Hepatocyte (in vitro differentiated cells): ENCODE results near the gene ESRP2. TPM values are rescaled to one million over a fixed set of nuclear protein-coding genes. Genes with fewer than 3 reads are reported as not detected.

Experiments used
- DNase-seq: peaks from one replicate; pipeline ENCODE4 v3.0.0-alpha.2; 2016; ENCODE audit warnings: low spot score
- H2AFZ ChIP-seq: fragments of 200-600 bp; sonication (generic); 2 replicates; pipeline ENCODE4 v1.6.0; 2016; ENCODE audit warnings: antibody characterized with exemption, mild to moderate bottlenecking
- H3K27ac ChIP-seq: fragments of 200-600 bp; sonication (generic); 2 replicates; pipeline ENCODE4 v1.5.1; 2016; ENCODE audit warnings: mild to moderate bottlenecking
- H3K27me3 ChIP-seq: fragments of 200-600 bp; sonication (generic); 2 replicates; pipeline ENCODE4 v1.6.1; 2016
- H3K36me3 ChIP-seq: fragments of 200-600 bp; sonication (generic); replicated peaks from 2 replicates; pipeline ENCODE4 v1.5.1; 2016; ENCODE audit warnings: low read depth; ENCODE audit not compliant: insufficient read depth
- H3K4me1 ChIP-seq: fragments of 200-600 bp; sonication (generic); 2 replicates; pipeline ENCODE4 v1.5.1; 2016; ENCODE audit warnings: mild to moderate bottlenecking, moderate library complexity; ENCODE audit not compliant: insufficient read depth
- H3K4me2 ChIP-seq: fragments of 200-600 bp; sonication (generic); 2 replicates; pipeline ENCODE4 v1.6.0; 2016
- H3K4me3 ChIP-seq: fragments of 200-600 bp; sonication (generic); 2 replicates; pipeline ENCODE4 v1.5.1; 2016; ENCODE audit warnings: mild to moderate bottlenecking
- H3K79me2 ChIP-seq: fragments of 200-600 bp; sonication (generic); 2 replicates; pipeline ENCODE4 v1.6.0; 2017; ENCODE audit warnings: mild to moderate bottlenecking
- H3K9me2 ChIP-seq: fragments of 200-600 bp; sonication (generic); replicated peaks from 2 replicates; pipeline ENCODE4 v1.6.0; 2017; ENCODE audit warnings: mild to moderate bottlenecking; ENCODE audit not compliant: insufficient read depth
- H3K9me3 ChIP-seq: fragments of 200-600 bp; sonication (generic); 2 replicates; pipeline ENCODE4 v1.5.1; 2016; ENCODE audit warnings: low read depth, mild to moderate bottlenecking
- H4K20me1 ChIP-seq: fragments of 200-600 bp; sonication (generic); 2 replicates; pipeline ENCODE4 v1.6.0; 2016; ENCODE audit warnings: mild to moderate bottlenecking; ENCODE audit not compliant: insufficient read depth, poor library complexity, severe bottlenecking
- CTCF ChIP-seq: fragments of 200-600 bp; sonication (generic); IDR thresholded peaks from 2 replicates; pipeline ENCODE4 v1.5.1; 2016; ENCODE audit warnings: antibody characterized with exemption, mild to moderate bottlenecking; ENCODE audit not compliant: poor library complexity
- EZH2 ChIP-seq: fragments of 200-600 bp; sonication (generic); IDR thresholded peaks from 2 replicates; pipeline ENCODE4 v1.6.1; 2016; ENCODE audit warnings: antibody characterized with exemption, mild to moderate bottlenecking, borderline replicate concordance
- EZH2phosphoT487 ChIP-seq: fragments of 200-600 bp; sonication (generic); IDR thresholded peaks from one replicate; pipeline ENCODE4 v1.6.1; 2018; ENCODE audit warnings: antibody characterized with exemption, mild to moderate bottlenecking, low read depth, moderate library complexity; ENCODE audit not compliant: unreplicated experiment, severe bottlenecking
- WGBS: methylation state at CpG from one replicate; pipeline ENCODE4 v1.1.6; 2016; ENCODE audit warnings: low lambda C conversion rate; ENCODE audit errors: missing lambda C conversion rate; 5-methylcytosine and 5-hydroxymethylcytosine counted together
- polyA plus RNA-seq: library from polyadenylated mRNA; unstranded; fragments of >200 nt; fragmentation: Nextera tagmentation; extraction: Ambion mirVana; gene quantifications from 2 replicates; pipeline ENCODE4 v1.2.1, GENCODE V29; 2016
- total RNA-seq: library from RNA; depleted of rRNA; stranded (reverse); fragments of >200 nt; gene quantifications from 2 replicates; pipeline ENCODE4 v1.2.3, GENCODE V29; 2014

ESRP2 gene
- total and polyA plus RNA-seq, 2 experiments from 2014 or later, result 39.5 to 52.4 TPM

- Histone ChIP-seq H3K4me3 (no peak overlapping the region), H3K9me2 (no peaks in the 10 kb centered on the region), H3K4me1 (no peaks in the 10 kb centered on the region), H3K27me3 (no peaks in the 10 kb centered on the region), H4K20me1 (no peaks in the 10 kb centered on the region), H3K27ac (no peak overlapping the region), H3K9me3 (no peaks in the 10 kb centered on the region), H3K4me2 (no peak overlapping the region), H2AFZ (no peak overlapping the region), H3K79me2 (no peaks in the 10 kb centered on the region), H3K36me3 (no peaks in the 10 kb centered on the region)
- TF ChIP-seq CTCF, result no peak
- TF ChIP-seq EZH2phosphoT487, result no peak
- TF ChIP-seq EZH2, result no peak
- DNase-seq, result no peak
- 97% methylated on average over 9 of the region's 10 CpGs for WGBS
These were observed 47.8 kb downstream of the ESRP2 start for GRCh38 chr16:68188170-68188569.

- Histone ChIP-seq H3K79me2 (no peaks in the 10 kb centered on the region), H3K9me2 (no peaks in the 10 kb centered on the region), H3K27me3 (no peaks in the 10 kb centered on the region), H4K20me1 (no peaks in the 10 kb centered on the region), H3K4me2 (no peak overlapping the region), H3K9me3 (no peaks in the 10 kb centered on the region), H3K4me3 (no peak overlapping the region), H3K4me1 (no peaks in the 10 kb centered on the region), H3K27ac (no peak overlapping the region), H2AFZ (no peak overlapping the region), H3K36me3 (no peaks in the 10 kb centered on the region)
- 100% methylated on average over 2 of the region's 2 CpGs for WGBS
- no peak for TF ChIP-seq EZH2phosphoT487
- no peak for TF ChIP-seq EZH2
- TF ChIP-seq CTCF, result no peak
- DNase-seq, result no peak
These were observed 48.4 kb downstream of the ESRP2 start for GRCh38 chr16:68187505-68187904.

- H3K79me2 ChIP-seq, result no peaks in the 10 kb centered on the region
- DNase-seq, result no peak
- H3K4me1 ChIP-seq, result no peaks in the 10 kb centered on the region
- H4K20me1 ChIP-seq, result no peaks in the 10 kb centered on the region
- H3K27ac ChIP-seq, result no peak overlapping the region
- H3K36me3 ChIP-seq, result no peaks in the 10 kb centered on the region
- no peak overlapping the region for H2AFZ ChIP-seq
- no peaks in the 10 kb centered on the region for H3K9me2 ChIP-seq
- H3K4me3 ChIP-seq, result no peak overlapping the region
- no peak for TF ChIP-seq CTCF
- no peaks in the 10 kb centered on the region for H3K27me3 ChIP-seq
- H3K4me2 ChIP-seq, result no peak overlapping the region
- 96% methylated on average over 7 of the region's 7 CpGs for WGBS
- H3K9me3 ChIP-seq, result no peaks in the 10 kb centered on the region
These were observed 49.0 kb downstream of the ESRP2 start for GRCh38 chr16:68186877-68187276.

GRCh38 chr16:68183046-68183445, 52.9 kb downstream of the ESRP2 start:
- no peaks in the 10 kb centered on the region for H4K20me1 ChIP-seq
- no peak overlapping the region for H2AFZ ChIP-seq
- no peaks in the 10 kb centered on the region for H3K9me2 ChIP-seq
- no peak overlapping the region for H3K4me2 ChIP-seq
- no peak overlapping the region for H3K27ac ChIP-seq
- no peaks in the 10 kb centered on the region for H3K27me3 ChIP-seq
- H3K4me3 ChIP-seq, result no peak overlapping the region
- TF ChIP-seq CTCF (no peak), EZH2phosphoT487 (no peak), EZH2 (no peak)
- no peaks in the 10 kb centered on the region for H3K79me2 ChIP-seq
- 97% methylated on average over 3 of the region's 3 CpGs for WGBS
- no peak for DNase-seq
- no peaks in the 10 kb centered on the region for H3K9me3 ChIP-seq
- H3K4me1 ChIP-seq, result no peaks in the 10 kb centered on the region
- H3K36me3 ChIP-seq, result no peaks in the 10 kb centered on the region
